Endothelial cell of umbilical vein (primary cell): ENCODE measurements around the gene PARD6G. TPM values are rescaled to one million over a fixed set of nuclear protein-coding genes. Genes with fewer than 3 reads are reported as not detected.

Experiments
- BruUV-seq: library from RNA; stranded (reverse); fragments of 400-500 nt; replicated peaks from 2 replicates; lab custom pipeline; 2021; lab: Mats Ljungman, UMichigan
- CTCF ChIA-PET: fragments of 300-600, 350-600 bp; sonication (Branson Sonifier 250); formaldehyde crosslinking; loops from one replicate; lab custom pipeline; 2021; ENCODE audit warnings: antibody characterized with exemption, inconsistent platforms; lab: Charles Lee
- POLR2A ChIA-PET: fragments of 300-600, 350-600 bp; sonication (Branson Sonifier 250); formaldehyde crosslinking; loops from one replicate; lab custom pipeline; 2021; ENCODE audit warnings: antibody characterized with exemption, inconsistent platforms; lab: Charles Lee
- DNase-seq: peaks from one replicate; pipeline ENCODE4 v3.0.0-alpha.2; 2011; ENCODE audit warnings: low read depth, low spot score
- FAIRE-seq: peaks from 2 replicates; lab custom pipeline; 2011; peaks lifted over from hg19 to GRCh38; lab: Jason Lieb, UNC
- H2AFZ ChIP-seq: 2 replicates; pipeline ENCODE4 v1.6.0; 2012; ENCODE audit warnings: low read depth, low read length, control low read depth, inconsistent platforms
- H3K27ac ChIP-seq: 2 replicates; pipeline ENCODE4 v1.5.1; 2011; ENCODE audit warnings: low read depth, mild to moderate bottlenecking, control low read depth, low read length, moderate library complexity; ENCODE audit not compliant: insufficient read depth
- H3K27me3 ChIP-seq, 2 experiments: 2 replicates each; pipeline versions ENCODE4 v1.6.0 to v1.6.1; 2011; ENCODE audit warnings: low read length in 2 of 2, mixed read lengths in 1 of 2; ENCODE audit not compliant: control insufficient read depth in 2 of 2, insufficient read depth in 2 of 2
- H3K36me3 ChIP-seq, 2 experiments: 2 replicates in 1 of 2; 3 replicates in 1 of 2; pipeline ENCODE4 v1.5.1; 2011; ENCODE audit warnings: low read length in 2 of 2, mild to moderate bottlenecking in 1 of 2, moderate library complexity in 1 of 2; ENCODE audit not compliant: control insufficient read depth in 2 of 2, insufficient read depth in 2 of 2; ENCODE audit errors: extremely low read depth in 1 of 2
- H3K4me1 ChIP-seq: 3 replicates; pipeline ENCODE4 v1.5.1; 2011; ENCODE audit warnings: mild to moderate bottlenecking, low read length; ENCODE audit not compliant: control insufficient read depth, insufficient read depth; ENCODE audit errors: extremely low read depth
- H3K4me2 ChIP-seq: 2 replicates; pipeline ENCODE4 v1.6.1; 2011; ENCODE audit warnings: low read length, control low read depth, mixed read lengths; ENCODE audit not compliant: insufficient read depth
- H3K4me3 ChIP-seq, 3 experiments: fragments of 200-600 bp in 1 of 3; sonication (generic), shearing (Covaris generic) in 1 of 3; replicated peaks in 1 of 3; 2 replicates each; pipeline ENCODE4 v1.5.1; 2011 to 2016; ENCODE audit warnings: control low read depth in 3 of 3, low read length in 3 of 3, mild to moderate bottlenecking in 2 of 3, inconsistent platforms in 1 of 3, low read depth in 1 of 3, moderate library complexity in 1 of 3; ENCODE audit not compliant: insufficient read depth in 1 of 3
- H3K79me2 ChIP-seq: 2 replicates; pipeline ENCODE4 v1.6.0; 2012; ENCODE audit warnings: low read length, inconsistent platforms; ENCODE audit not compliant: control insufficient read depth, insufficient read depth
- H3K9ac ChIP-seq: replicated peaks from 2 replicates; pipeline ENCODE3; 2011; ENCODE audit warnings: low read length, control low read depth; ENCODE audit not compliant: insufficient read depth; ENCODE audit errors: extremely low read depth
- H3K9me1 ChIP-seq: replicated peaks from 3 replicates; pipeline ENCODE4 v1.6.0; 2011; ENCODE audit warnings: mild to moderate bottlenecking, low read length; ENCODE audit not compliant: control insufficient read depth, insufficient read depth; ENCODE audit errors: extremely low read depth
- H3K9me3 ChIP-seq: replicated peaks from 2 replicates; pipeline ENCODE4 v1.5.1; 2012; ENCODE audit warnings: low read length, inconsistent platforms; ENCODE audit not compliant: control insufficient read depth, insufficient read depth
- H4K20me1 ChIP-seq: replicated peaks from 2 replicates; pipeline ENCODE3; 2011; ENCODE audit warnings: mild to moderate bottlenecking, low read length; ENCODE audit not compliant: control insufficient read depth, insufficient read depth; ENCODE audit errors: extremely low read depth
- EZH2 ChIP-seq: IDR thresholded peaks from 2 replicates; pipeline ENCODE4 v1.6.1; 2012; ENCODE audit warnings: borderline replicate concordance, low read depth, mild to moderate bottlenecking, moderate library complexity, low read length, inconsistent platforms; ENCODE audit not compliant: severe bottlenecking
- FOS ChIP-seq: IDR thresholded peaks from 2 replicates; pipeline ENCODE4 v1.6.1; 2011; ENCODE audit warnings: mild to moderate bottlenecking, low read length, moderate library complexity, borderline replicate concordance; ENCODE audit not compliant: insufficient read depth
- GATA2 ChIP-seq: IDR thresholded peaks from 2 replicates; pipeline ENCODE4 v1.7.0; 2011; ENCODE audit warnings: low read depth, mild to moderate bottlenecking, moderate library complexity, mixed read lengths, low read length; ENCODE audit not compliant: insufficient read length, insufficient read depth
- JUN ChIP-seq: IDR thresholded peaks from 2 replicates; pipeline ENCODE4 v1.6.1; 2011; ENCODE audit warnings: borderline replicate concordance, low read depth; ENCODE audit not compliant: insufficient read length, insufficient read depth
- MYC ChIP-seq: IDR thresholded peaks from one replicate; pipeline ENCODE4 v1.6.1; 2011; ENCODE audit warnings: mild to moderate bottlenecking, low read depth, low read length
- POLR2A ChIP-seq: IDR thresholded peaks from 2 replicates; pipeline ENCODE4 v1.6.1; 2012; ENCODE audit warnings: low read depth, mild to moderate bottlenecking, control low read depth, low read length
- POLR2AphosphoS5 ChIP-seq: IDR thresholded peaks from 2 replicates; pipeline ENCODE4 v1.6.1; 2012; ENCODE audit warnings: low read depth, mild to moderate bottlenecking, control low read depth, low read length, moderate library complexity; ENCODE audit not compliant: insufficient read depth
- dilution Hi-C: fragments of 300-500 bp; cut with MboI; formaldehyde crosslinking; loops from one replicate; pipeline ENCODE4 v1.15.0; 2019; ENCODE audit warnings: low sequenced_read_pairs; ENCODE audit not compliant: extremely low pct_ligation_motif_present
- intact Hi-C: fragments of 100-400 bp; cut with micrococcal nuclease; formaldehyde crosslinking; loops from one replicate; pipeline ENCODE4 v1.10.0; 2022
- polyA plus RNA-seq, 4 experiments: library from polyadenylated mRNA; depleted of rRNA in 3 of 4; stranded (reverse) in 3 of 4; unstranded in 1 of 4; fragments of >200 nt; gene quantifications; 2 replicates each; pipeline versions ENCODE4 v1.2.1 to v1.2.3, GENCODE V29; 2011 to 2012; ENCODE audit warnings: missing spikeins in 1 of 4
- total RNA-seq: library from RNA; stranded (reverse); gene quantifications from 2 replicates; pipeline ENCODE4 v1.2.3, GENCODE V29; 2021
- TF ChIP-seq, protein P1 (sequence below), 2 donors: IDR thresholded peaks; 1 replicate in 1 of 2; 2 replicates in 1 of 2; pipeline ENCODE4 v1.5.1; 2011; ENCODE audit warnings: low read length in 2 of 2, mild to moderate bottlenecking in 2 of 2, moderate library complexity in 2 of 2, control low read depth in 1 of 2, inconsistent platforms in 1 of 2, low read depth in 1 of 2; ENCODE audit not compliant: insufficient read depth in 1 of 2; ENCODE audit errors: extremely low read depth in 1 of 2
- TF ChIP-seq, protein P2 (sequence below): IDR thresholded peaks from 2 replicates; pipeline ENCODE4 v1.6.1; 2011; ENCODE audit not compliant: insufficient read depth, insufficient read length

PARD6G gene
- total and polyA plus RNA-seq, 2 donors (not counting 3 experiments of a cell fraction or from before 2014, with no cell fraction given) = 1.2 to 1.8 TPM

DNA sequence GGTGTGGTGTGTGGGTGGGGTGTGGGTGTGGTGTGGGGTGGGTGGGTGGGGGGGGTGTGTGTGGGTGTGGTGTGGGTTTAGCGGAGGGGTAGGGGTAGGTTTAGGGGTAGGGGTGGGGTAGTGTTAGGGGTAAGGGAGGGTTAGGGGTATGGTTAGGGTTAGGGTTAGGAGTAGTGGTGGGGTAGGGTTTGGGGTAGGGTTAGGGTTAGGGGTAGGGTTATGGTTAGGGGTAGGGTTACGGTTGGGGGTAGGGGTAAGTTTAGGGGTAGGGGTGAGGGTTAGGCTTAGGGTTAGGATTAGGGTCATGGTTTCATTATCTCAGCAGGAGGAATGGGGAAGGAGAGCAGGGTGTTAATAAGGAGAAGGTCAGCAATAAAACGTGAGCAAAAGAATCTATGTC, 11.3 kb upstream of the PARD6G start:
- H3K9me3 ChIP-seq = no peaks in the 10 kb centered on the region
- TF ChIP-seq GATA2 = no peak
- TF ChIP-seq, protein P1, sequence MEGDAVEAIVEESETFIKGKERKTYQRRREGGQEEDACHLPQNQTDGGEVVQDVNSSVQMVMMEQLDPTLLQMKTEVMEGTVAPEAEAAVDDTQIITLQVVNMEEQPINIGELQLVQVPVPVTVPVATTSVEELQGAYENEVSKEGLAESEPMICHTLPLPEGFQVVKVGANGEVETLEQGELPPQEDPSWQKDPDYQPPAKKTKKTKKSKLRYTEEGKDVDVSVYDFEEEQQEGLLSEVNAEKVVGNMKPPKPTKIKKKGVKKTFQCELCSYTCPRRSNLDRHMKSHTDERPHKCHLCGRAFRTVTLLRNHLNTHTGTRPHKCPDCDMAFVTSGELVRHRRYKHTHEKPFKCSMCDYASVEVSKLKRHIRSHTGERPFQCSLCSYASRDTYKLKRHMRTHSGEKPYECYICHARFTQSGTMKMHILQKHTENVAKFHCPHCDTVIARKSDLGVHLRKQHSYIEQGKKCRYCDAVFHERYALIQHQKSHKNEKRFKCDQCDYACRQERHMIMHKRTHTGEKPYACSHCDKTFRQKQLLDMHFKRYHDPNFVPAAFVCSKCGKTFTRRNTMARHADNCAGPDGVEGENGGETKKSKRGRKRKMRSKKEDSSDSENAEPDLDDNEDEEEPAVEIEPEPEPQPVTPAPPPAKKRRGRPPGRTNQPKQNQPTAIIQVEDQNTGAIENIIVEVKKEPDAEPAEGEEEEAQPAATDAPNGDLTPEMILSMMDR (IDR thresholded peaks at IDR 0.05; ENCODE audit: extremely low read depth in 1 of 2, insufficient read depth in 1 of 2, low read depth in 1 of 2, low read length in 2 of 2) = no peak
- no peak for TF ChIP-seq POLR2AphosphoS5
- TF ChIP-seq MYC = no peak
- no peak for TF ChIP-seq FOS
- no peak for TF ChIP-seq POLR2A
- no peak for TF ChIP-seq EZH2
- TF ChIP-seq, protein P2, sequence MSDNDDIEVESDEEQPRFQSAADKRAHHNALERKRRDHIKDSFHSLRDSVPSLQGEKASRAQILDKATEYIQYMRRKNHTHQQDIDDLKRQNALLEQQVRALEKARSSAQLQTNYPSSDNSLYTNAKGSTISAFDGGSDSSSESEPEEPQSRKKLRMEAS = no peak
- TF ChIP-seq JUN = no peak
- H3K4me3 ChIP-seq = no peak overlapping the region
- ChIA-PET POLR2A (no interaction called here), CTCF (interaction anchor here (1.0 to 4.4 kb wide), 4 partner anchors 88 to 101 kb away, joined by 5 to 63 read pairs (median 9); no protein-coding TSS in a partner anchor)
- no peaks in the 10 kb centered on the region for H3K4me1 ChIP-seq
- H3K36me3 ChIP-seq = no peaks in the 10 kb centered on the region
- BruUV-seq = no TSS peak
- no peak overlapping the region for H2AFZ ChIP-seq
- no peak overlapping the region for H3K4me2 ChIP-seq
- no peaks in the 10 kb centered on the region for H3K27me3 ChIP-seq
- DNase-seq = no peak
- H3K9ac ChIP-seq = no peak overlapping the region
- H3K27ac ChIP-seq = no peak overlapping the region
- dilution Hi-C loops = no loop called here
- H3K79me2 ChIP-seq = no peaks in the 10 kb centered on the region
- H3K9me1 ChIP-seq = no peaks in the 10 kb centered on the region
- H4K20me1 ChIP-seq = no peaks in the 10 kb centered on the region
- FAIRE-seq = no peak
- intact Hi-C loops = no loop called here
